ENCODE data around the gene C11orf71. TPM values are rescaled to one million over a fixed set of nuclear protein-coding genes. Genes with fewer than 3 reads are reported as not detected.

Gene C11orf71
- total and polyA plus RNA-seq, 2 donors (not counting 1 experiment from before 2014, with no cell fraction given): 12.1 to 14.8 TPM

DNA sequence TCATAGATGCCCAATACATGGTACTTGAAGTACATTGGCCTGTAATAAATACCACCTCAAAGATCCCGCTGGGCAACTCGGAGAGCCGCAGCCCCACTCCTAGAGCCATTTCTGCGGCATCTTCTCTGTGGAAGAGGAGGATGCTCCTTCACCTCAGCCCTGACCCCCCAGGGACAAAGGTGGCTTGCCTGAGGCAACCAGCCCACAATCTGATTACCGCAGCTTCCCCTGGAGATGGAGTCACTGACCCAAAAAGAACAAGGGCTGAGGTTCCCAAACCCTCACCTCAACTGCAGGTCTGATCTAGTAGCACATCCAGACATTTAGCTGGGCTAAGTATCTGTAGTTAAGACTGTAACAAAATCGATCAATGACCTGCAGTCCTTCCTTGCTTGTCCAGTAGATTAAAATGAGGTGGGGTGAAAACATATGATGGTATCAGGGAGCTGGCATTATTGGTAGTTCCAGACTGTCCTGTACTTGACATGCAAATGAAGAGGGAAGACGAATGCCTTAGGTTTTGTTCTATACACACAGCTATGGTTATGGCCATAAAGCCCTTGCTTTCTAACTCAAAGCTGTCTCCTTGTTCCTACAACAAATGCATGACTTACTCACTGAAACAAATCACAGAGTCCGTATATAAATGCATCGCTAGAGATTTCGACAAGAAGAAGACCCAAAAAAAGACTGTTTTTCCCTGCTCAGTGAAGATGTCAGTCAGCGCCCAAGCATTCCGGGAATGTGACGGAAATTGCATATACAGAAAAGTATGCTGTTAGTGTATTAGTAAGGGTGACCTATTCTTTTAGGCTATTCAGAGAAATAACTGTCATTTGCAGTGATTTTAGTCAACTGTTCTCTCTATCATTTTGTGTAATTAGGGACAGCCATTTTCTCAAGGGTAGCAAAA, 33.7 kb downstream of the C11orf71 start:
- intact Hi-C loops (cut with micrococcal nuclease): no loop called here
- H3K4me3 Mint-ChIP-seq: no peak overlapping the region
- Histone ChIP-seq H4K20me1 (ENCODE audit: control insufficient read depth, insufficient read depth, low read length, poor library complexity, severe bottlenecking) (no peaks in the 10 kb centered on the region), H3K4me2 (replicated peaks; ENCODE audit: low read depth, low read length, poor library complexity, severe bottlenecking) (no peak overlapping the region), H3K79me2 (ENCODE audit: control insufficient read depth, insufficient read depth, low read length) (no peaks in the 10 kb centered on the region), H2AFZ (ENCODE audit: insufficient read depth, low read depth, low read length, poor library complexity, severe bottlenecking) (no peak overlapping the region), H3K27me3 (replicated peaks in 1 of 4; ENCODE audit: control extremely low read depth in 1 of 4, control insufficient read depth in 3 of 4, insufficient read depth in 4 of 4, low read length in 3 of 4) (peaks cover 0 to 11% (median 4%) of the 10 kb centered on the region in 4 experiments), H3K4me1 (ENCODE audit: control insufficient read depth in 2 of 2, insufficient read depth in 2 of 2, low read length in 2 of 2) (no peaks in the 10 kb centered on the region), H3K36me3 (replicated peaks in 1 of 2; ENCODE audit: control extremely low read depth in 1 of 2, control insufficient read depth in 1 of 2, extremely low read depth in 1 of 2, insufficient read depth in 2 of 2, low read length in 1 of 2) (no peaks in the 10 kb centered on the region), H3K9me3 (ENCODE audit: control extremely low read depth in 1 of 3, control insufficient read depth in 2 of 3, insufficient read depth in 1 of 3, low read length in 2 of 3) (no peaks in the 10 kb centered on the region), H3K4me3 (ENCODE audit: control extremely low read depth in 1 of 5, extremely low read depth in 1 of 5, insufficient read depth in 1 of 5, low read depth in 2 of 5, low read length in 4 of 5) (no peak overlapping the region), H3K9ac (ENCODE audit: low read length) (no peak overlapping the region), H3K27ac (ENCODE audit: low read length in 2 of 2) (no peak overlapping the region)
- H3K9me3 Mint-ChIP-seq (ENCODE audit: insufficient read depth): no peaks in the 10 kb centered on the region
- ChIA-PET CTCF (interaction anchor here (1.0 kb wide), 1 partner anchor 72 kb away, joined by 3 read pairs; the partner anchor contains the start of gene REXO2), POLR2A (no interaction called here)
- no peak for DNase-seq
- H3K4me1 Mint-ChIP-seq: no peaks in the 10 kb centered on the region
- no peak overlapping the region for H3K27ac Mint-ChIP-seq
- no peak for TF ChIP-seq EZH2 (IDR thresholded peaks at IDR 0.05; ENCODE audit: borderline replicate concordance, insufficient read depth, low read depth, low read length, poor library complexity, severe bottlenecking)
- TF ChIP-seq, protein P1, sequence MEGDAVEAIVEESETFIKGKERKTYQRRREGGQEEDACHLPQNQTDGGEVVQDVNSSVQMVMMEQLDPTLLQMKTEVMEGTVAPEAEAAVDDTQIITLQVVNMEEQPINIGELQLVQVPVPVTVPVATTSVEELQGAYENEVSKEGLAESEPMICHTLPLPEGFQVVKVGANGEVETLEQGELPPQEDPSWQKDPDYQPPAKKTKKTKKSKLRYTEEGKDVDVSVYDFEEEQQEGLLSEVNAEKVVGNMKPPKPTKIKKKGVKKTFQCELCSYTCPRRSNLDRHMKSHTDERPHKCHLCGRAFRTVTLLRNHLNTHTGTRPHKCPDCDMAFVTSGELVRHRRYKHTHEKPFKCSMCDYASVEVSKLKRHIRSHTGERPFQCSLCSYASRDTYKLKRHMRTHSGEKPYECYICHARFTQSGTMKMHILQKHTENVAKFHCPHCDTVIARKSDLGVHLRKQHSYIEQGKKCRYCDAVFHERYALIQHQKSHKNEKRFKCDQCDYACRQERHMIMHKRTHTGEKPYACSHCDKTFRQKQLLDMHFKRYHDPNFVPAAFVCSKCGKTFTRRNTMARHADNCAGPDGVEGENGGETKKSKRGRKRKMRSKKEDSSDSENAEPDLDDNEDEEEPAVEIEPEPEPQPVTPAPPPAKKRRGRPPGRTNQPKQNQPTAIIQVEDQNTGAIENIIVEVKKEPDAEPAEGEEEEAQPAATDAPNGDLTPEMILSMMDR (IDR thresholded peaks at IDR 0.05): no peak
- H3K27me3 Mint-ChIP-seq: peaks cover 40% of the 10 kb centered on the region
- WGBS (ENCODE audit: insufficient coverage): 81% methylated on average over 9 of the region's 13 CpGs
- no peak for ATAC-seq (ENCODE audit: low read depth)

- no peaks in the 10 kb centered on the region for H3K4me1 ChIP-seq (ENCODE audit: control insufficient read depth in 2 of 2, insufficient read depth in 2 of 2, low read length in 2 of 2)
- H3K9me3 ChIP-seq (ENCODE audit: control extremely low read depth in 1 of 3, control insufficient read depth in 2 of 3, insufficient read depth in 1 of 3, low read length in 2 of 3): no peaks in the 10 kb centered on the region
- Mint-ChIP-seq H3K27me3 (peaks cover 51% of the 10 kb centered on the region), H3K4me1 (no peaks in the 10 kb centered on the region), H3K4me3 (no peak overlapping the region), H3K27ac (no peak overlapping the region), H3K9me3 (ENCODE audit: insufficient read depth) (no peaks in the 10 kb centered on the region)
- DNase-seq: no peak
- intact Hi-C loops (cut with micrococcal nuclease): no loop called here
- WGBS (ENCODE audit: insufficient coverage): no CpG with 5 or more reads among the region's 3 CpGs
- CTCF ChIA-PET: interaction anchor here (0.6 kb wide), 1 partner anchor 120 kb away, joined by 3 read pairs; no protein-coding TSS in a partner anchor
- no peak overlapping the region for H3K27ac ChIP-seq (ENCODE audit: low read length in 2 of 2)
- H3K4me2 ChIP-seq (replicated peaks; ENCODE audit: low read depth, low read length, poor library complexity, severe bottlenecking): no peak overlapping the region
- H3K4me3 ChIP-seq (ENCODE audit: control extremely low read depth in 1 of 5, extremely low read depth in 1 of 5, insufficient read depth in 1 of 5, low read depth in 2 of 5, low read length in 4 of 5): no peak overlapping the region
- H2AFZ ChIP-seq (ENCODE audit: insufficient read depth, low read depth, low read length, poor library complexity, severe bottlenecking): no peak overlapping the region
- no peak overlapping the region for H3K9ac ChIP-seq (ENCODE audit: low read length)
- ATAC-seq (ENCODE audit: low read depth): no peak
- peaks cover 0 to 12% (median 5%) of the 10 kb centered on the region in 4 experiments for H3K27me3 ChIP-seq (replicated peaks in 1 of 4; ENCODE audit: control extremely low read depth in 1 of 4, control insufficient read depth in 3 of 4, insufficient read depth in 4 of 4, low read length in 3 of 4)
- H3K36me3 ChIP-seq (replicated peaks in 1 of 2; ENCODE audit: control extremely low read depth in 1 of 2, control insufficient read depth in 1 of 2, extremely low read depth in 1 of 2, insufficient read depth in 2 of 2, low read length in 1 of 2): no peaks in the 10 kb centered on the region
- POLR2A ChIA-PET: no interaction called here
- H4K20me1 ChIP-seq (ENCODE audit: control insufficient read depth, insufficient read depth, low read length, poor library complexity, severe bottlenecking): no peaks in the 10 kb centered on the region
- TF ChIP-seq, protein P1 (IDR thresholded peaks at IDR 0.05): no peak
- no peak for TF ChIP-seq EZH2 (IDR thresholded peaks at IDR 0.05; ENCODE audit: borderline replicate concordance, insufficient read depth, low read depth, low read length, poor library complexity, severe bottlenecking)
- H3K79me2 ChIP-seq (ENCODE audit: control insufficient read depth, insufficient read depth, low read length): no peaks in the 10 kb centered on the region
Observed at GRCh38 chr11:114362958-114363357, 37.4 kb downstream of the C11orf71 start.

Data from B cell (primary cell).